ENCODE results near the gene VPREB1.
"Not testable (repeated sequence)": the region's sequence is repeated elsewhere in the genome, so short reads cannot be mapped to it uniquely, and the experiment has no call there.

DNA sequence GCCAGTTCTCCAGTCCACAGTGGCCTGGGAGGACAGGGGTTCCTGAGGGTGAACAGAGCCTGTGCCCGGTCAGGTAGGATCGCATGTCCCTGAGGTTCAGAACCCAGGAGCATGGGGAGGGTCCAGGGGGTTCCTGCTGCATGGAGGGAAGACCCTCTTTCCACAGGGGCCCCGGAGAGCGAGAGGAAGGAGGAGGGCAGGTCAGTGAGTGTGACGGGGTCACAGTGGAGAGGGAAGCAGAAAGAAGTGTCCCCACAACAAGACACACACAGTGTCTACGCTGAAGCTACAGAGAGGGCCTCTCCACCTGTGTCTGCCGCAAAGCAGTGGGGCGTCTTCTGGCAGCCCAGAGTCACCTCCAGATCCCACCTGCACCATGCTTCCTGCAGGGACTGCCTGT, 6.1 kb downstream of the VPREB1 start:
- TF ChIP-seq, protein P1, sequence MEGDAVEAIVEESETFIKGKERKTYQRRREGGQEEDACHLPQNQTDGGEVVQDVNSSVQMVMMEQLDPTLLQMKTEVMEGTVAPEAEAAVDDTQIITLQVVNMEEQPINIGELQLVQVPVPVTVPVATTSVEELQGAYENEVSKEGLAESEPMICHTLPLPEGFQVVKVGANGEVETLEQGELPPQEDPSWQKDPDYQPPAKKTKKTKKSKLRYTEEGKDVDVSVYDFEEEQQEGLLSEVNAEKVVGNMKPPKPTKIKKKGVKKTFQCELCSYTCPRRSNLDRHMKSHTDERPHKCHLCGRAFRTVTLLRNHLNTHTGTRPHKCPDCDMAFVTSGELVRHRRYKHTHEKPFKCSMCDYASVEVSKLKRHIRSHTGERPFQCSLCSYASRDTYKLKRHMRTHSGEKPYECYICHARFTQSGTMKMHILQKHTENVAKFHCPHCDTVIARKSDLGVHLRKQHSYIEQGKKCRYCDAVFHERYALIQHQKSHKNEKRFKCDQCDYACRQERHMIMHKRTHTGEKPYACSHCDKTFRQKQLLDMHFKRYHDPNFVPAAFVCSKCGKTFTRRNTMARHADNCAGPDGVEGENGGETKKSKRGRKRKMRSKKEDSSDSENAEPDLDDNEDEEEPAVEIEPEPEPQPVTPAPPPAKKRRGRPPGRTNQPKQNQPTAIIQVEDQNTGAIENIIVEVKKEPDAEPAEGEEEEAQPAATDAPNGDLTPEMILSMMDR (conservative IDR thresholded peaks at IDR 0.05; ENCODE audit: low read depth, low read length), result not testable (repeated sequence)
- TF ChIP-seq EZH2 (IDR thresholded peaks at IDR 0.05; ENCODE audit: borderline replicate concordance, low read depth, low read length, poor library complexity, severe bottlenecking), result not testable (repeated sequence)
